Right cardiac atrium (tissue), 5 donors: ENCODE results near the gene CD53. TPM values are rescaled to one million over a fixed set of nuclear protein-coding genes. Genes with fewer than 3 reads are reported as not detected.

Experiments
- polyA plus RNA-seq: library from polyadenylated mRNA; stranded (reverse); fragments of 200-250 nt; gene quantifications from one replicate; pipeline ENCODE4 v1.2.3, GENCODE V29; 2013
- total RNA-seq, 4 donors: library from RNA; stranded (reverse); fragmentation: NEBNext Ultra II Directional; extraction: Animal tissue kit (Norgen Biotek cat#: 25700); gene quantifications; one replicate each; pipeline ENCODE4 v1.2.1, GENCODE V29; 2021
- donor health status: healthy with polysubstance abuse.
- donor health status: DM: no; HTN: yes; CAD: no.
- donor health status: DM: no; HTN: no; CAD: no.
- donor health status: DM: no; HTN: yes; CAD: no; lungs with severe emphysema.
- donor health status: DM: yes; HTN: yes; CAD: no.

The CD53 gene
- total and polyA plus RNA-seq, 5 donors, result 7.1 to 24.4 (median 13.7) TPM

Other genes starting within 250 kb of the CD53 start
- 1 to 10 TPM in 2 of 4 donors, under 1 TPM in 2; 0.34 to 2.0 (median 1.1) TPM for gene KCNA3, start 198.2 kb upstream of the CD53 start, total RNA-seq
- gene KCNA3, start 198.2 kb upstream of the CD53 start, polyA plus RNA-seq, result 0.20 TPM
- 10 to 100 TPM; 13.4 to 17.2 (median 15.7) TPM for gene LRIF1, start 90.8 kb downstream of the CD53 start, total RNA-seq
- gene LRIF1, start 90.8 kb downstream of the CD53 start, polyA plus RNA-seq, result 18.1 TPM